PC-9 (cell line): Measurements from ENCODE around the gene ERBB2.

Experiments used
- CTCF ChIP-seq: fragments of 200-600 bp; sonication (generic); conservative IDR thresholded peaks from 2 replicates; pipeline ENCODE4 v1.6.1; 2017; ENCODE audit warnings: mixed run types, antibody characterized with exemption, mild to moderate bottlenecking, moderate library complexity
- EZH2 ChIP-seq: fragments of 200-600 bp; sonication (generic); IDR thresholded peaks from 2 replicates; pipeline ENCODE4 v1.8.0; 2017; ENCODE audit warnings: antibody characterized with exemption, low read depth

GRCh38 chr17:39677542-39678339 is 22.1 kb upstream of the ERBB2 start:
- TF ChIP-seq CTCF: no peak
- TF ChIP-seq EZH2: no peak
